Neural progenitor cell (in vitro differentiated cells): ENCODE measurements around the gene TENT5A.

ENCODE experiments used
- EZH2 ChIP-seq: fragments of 200-600 bp; sonication (generic); IDR thresholded peaks from 2 replicates; pipeline ENCODE4 v1.6.1; 2017; ENCODE audit warnings: antibody characterized with exemption, mild to moderate bottlenecking, moderate library complexity
- TF ChIP-seq, protein P1 (sequence below): fragments of 200-600 bp; sonication (generic); IDR thresholded peaks from 2 replicates; pipeline ENCODE4 v1.5.1; 2017; ENCODE audit warnings: antibody characterized with exemption, mild to moderate bottlenecking

DNA sequence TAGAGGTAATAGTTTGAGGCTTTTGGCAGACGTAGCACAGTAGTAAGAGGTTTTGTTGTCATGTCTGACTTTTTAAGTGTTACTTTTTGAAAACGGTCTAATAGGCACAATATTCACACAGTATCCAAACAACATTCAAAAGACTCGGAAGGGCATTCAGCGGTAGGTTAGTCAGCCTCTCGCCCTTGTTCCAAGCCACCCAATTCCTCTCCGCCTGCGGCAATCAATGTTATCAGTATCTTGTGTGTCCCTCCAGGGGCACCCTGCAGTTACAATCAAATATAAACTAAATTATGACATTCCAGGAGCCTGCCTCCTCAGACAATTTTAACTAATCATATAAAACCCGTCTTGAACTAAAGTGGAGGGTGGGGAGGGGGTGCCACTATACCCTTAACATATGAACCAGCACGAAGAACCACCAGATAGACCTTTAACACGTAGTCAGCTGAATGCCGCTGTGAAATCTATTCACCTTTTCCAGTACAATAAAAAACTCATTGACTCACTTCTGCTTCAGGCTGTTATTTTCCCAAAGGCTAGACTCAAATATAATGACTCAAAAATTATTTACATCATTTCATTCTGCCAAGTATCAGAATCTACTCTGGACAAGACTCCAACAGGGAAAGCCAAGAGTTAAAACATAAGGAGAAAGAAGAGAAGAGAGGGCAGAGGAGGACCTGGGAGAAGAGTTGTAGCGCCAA lies 1.6 kb downstream of the TENT5A start:
- TF ChIP-seq, protein P1, sequence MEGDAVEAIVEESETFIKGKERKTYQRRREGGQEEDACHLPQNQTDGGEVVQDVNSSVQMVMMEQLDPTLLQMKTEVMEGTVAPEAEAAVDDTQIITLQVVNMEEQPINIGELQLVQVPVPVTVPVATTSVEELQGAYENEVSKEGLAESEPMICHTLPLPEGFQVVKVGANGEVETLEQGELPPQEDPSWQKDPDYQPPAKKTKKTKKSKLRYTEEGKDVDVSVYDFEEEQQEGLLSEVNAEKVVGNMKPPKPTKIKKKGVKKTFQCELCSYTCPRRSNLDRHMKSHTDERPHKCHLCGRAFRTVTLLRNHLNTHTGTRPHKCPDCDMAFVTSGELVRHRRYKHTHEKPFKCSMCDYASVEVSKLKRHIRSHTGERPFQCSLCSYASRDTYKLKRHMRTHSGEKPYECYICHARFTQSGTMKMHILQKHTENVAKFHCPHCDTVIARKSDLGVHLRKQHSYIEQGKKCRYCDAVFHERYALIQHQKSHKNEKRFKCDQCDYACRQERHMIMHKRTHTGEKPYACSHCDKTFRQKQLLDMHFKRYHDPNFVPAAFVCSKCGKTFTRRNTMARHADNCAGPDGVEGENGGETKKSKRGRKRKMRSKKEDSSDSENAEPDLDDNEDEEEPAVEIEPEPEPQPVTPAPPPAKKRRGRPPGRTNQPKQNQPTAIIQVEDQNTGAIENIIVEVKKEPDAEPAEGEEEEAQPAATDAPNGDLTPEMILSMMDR = no peak
- TF ChIP-seq EZH2 = no peak
